Natural killer cell (primary cell): ENCODE results near the gene AZI2. TPM values are rescaled to one million over a fixed set of nuclear protein-coding genes. Genes with fewer than 3 reads are reported as not detected.
A peak's percentile ranks its signal among the peaks of the same experiment; 100 is the strongest.

Source experiments
- ATAC-seq, 3 donors: fragments of 150-1000 bp in 2 of 3; fragments of 200-7000 bp in 1 of 3; cut with Tn5 transposase; 1 replicate in 1 of 3; 2 replicates in 2 of 3; pipeline ENCODE4 v1.10.0; 2021; ENCODE audit warnings: mild to moderate bottlenecking in 2 of 3, moderate library complexity in 2 of 3
- DNase-seq, 2 donors: peaks; one replicate each; pipeline versions ENCODE4 v3.0.0 to v3.0.0-alpha.2; 2013 to 2021; ENCODE audit warnings: mixed read lengths in 1 of 2
- H3K27ac ChIP-seq: one replicate; pipeline ENCODE4 v1.5.1; 2013; ENCODE audit warnings: mild to moderate bottlenecking, low read length
- H3K27me3 ChIP-seq: one replicate; pipeline ENCODE4 v1.6.1; 2013; ENCODE audit warnings: low read length; ENCODE audit not compliant: control insufficient read depth, insufficient read depth
- H3K36me3 ChIP-seq: one replicate; pipeline ENCODE4 v1.6.1; 2013; ENCODE audit warnings: low read length; ENCODE audit not compliant: control insufficient read depth, insufficient read depth
- H3K4me1 ChIP-seq: one replicate; pipeline ENCODE4 v1.6.1; 2013; ENCODE audit warnings: low read length; ENCODE audit not compliant: control insufficient read depth, insufficient read depth
- H3K4me3 ChIP-seq: one replicate; pipeline ENCODE4 v1.5.1; 2013; ENCODE audit warnings: low read length
- H3K9me3 ChIP-seq: one replicate; pipeline ENCODE4 v1.6.1; 2013; ENCODE audit warnings: low read length; ENCODE audit not compliant: control insufficient read depth, insufficient read depth
- H3K27ac Mint-ChIP-seq, 2 donors: one replicate each; pipeline ENCODE4 v1.8.0; 2022; ENCODE audit warnings: mild to moderate bottlenecking in 2 of 2, mixed read lengths in 2 of 2, moderate library complexity in 1 of 2
- H3K27me3 Mint-ChIP-seq, 2 donors: one replicate each; pipeline ENCODE4 v1.8.0; 2022; ENCODE audit warnings: low read depth in 2 of 2, mixed read lengths in 2 of 2
- H3K36me3 Mint-ChIP-seq: one replicate; pipeline ENCODE4 v1.8.0; 2022; ENCODE audit warnings: mixed read lengths
- H3K4me1 Mint-ChIP-seq, 2 donors: one replicate each; pipeline ENCODE4 v1.8.0; 2022; ENCODE audit warnings: mixed read lengths in 2 of 2
- H3K4me3 Mint-ChIP-seq: one replicate; pipeline ENCODE4 v1.8.0; 2022; ENCODE audit warnings: mild to moderate bottlenecking, moderate library complexity, mixed read lengths
- H3K9me3 Mint-ChIP-seq, 2 donors: one replicate each; pipeline ENCODE4 v1.8.0; 2022; ENCODE audit warnings: mixed read lengths in 2 of 2
- WGBS: methylation state at CpG from one replicate; pipeline ENCODE4 v1.1.7; 2013; ENCODE audit warnings: missing lambda C conversion rate; ENCODE audit not compliant: insufficient coverage; 5-methylcytosine and 5-hydroxymethylcytosine counted together
- intact Hi-C: fragments of 100-400 bp; cut with micrococcal nuclease; formaldehyde crosslinking; loops from one replicate; pipeline ENCODE4 v1.14.2; 2022
- total RNA-seq, 4 donors: library from RNA; stranded (reverse); fragments of 120-200 nt in 1 of 4; gene quantifications; one replicate each; pipeline versions ENCODE4 v1.2.3 to v1.2.4, GENCODE V29; 2013 to 2022
- TF ChIP-seq, protein P1 (sequence below): fragments of 200-600 bp; IDR thresholded peaks from one replicate; pipeline ENCODE4 v1.8.0; 2022; ENCODE audit warnings: antibody characterized with exemption

The AZI2 gene
- total RNA-seq, 3 donors from 2014 or later (not counting 1 experiment from before 2014, with no cell fraction given) = 29.3 to 38.6 (median 32.0) TPM

DNA sequence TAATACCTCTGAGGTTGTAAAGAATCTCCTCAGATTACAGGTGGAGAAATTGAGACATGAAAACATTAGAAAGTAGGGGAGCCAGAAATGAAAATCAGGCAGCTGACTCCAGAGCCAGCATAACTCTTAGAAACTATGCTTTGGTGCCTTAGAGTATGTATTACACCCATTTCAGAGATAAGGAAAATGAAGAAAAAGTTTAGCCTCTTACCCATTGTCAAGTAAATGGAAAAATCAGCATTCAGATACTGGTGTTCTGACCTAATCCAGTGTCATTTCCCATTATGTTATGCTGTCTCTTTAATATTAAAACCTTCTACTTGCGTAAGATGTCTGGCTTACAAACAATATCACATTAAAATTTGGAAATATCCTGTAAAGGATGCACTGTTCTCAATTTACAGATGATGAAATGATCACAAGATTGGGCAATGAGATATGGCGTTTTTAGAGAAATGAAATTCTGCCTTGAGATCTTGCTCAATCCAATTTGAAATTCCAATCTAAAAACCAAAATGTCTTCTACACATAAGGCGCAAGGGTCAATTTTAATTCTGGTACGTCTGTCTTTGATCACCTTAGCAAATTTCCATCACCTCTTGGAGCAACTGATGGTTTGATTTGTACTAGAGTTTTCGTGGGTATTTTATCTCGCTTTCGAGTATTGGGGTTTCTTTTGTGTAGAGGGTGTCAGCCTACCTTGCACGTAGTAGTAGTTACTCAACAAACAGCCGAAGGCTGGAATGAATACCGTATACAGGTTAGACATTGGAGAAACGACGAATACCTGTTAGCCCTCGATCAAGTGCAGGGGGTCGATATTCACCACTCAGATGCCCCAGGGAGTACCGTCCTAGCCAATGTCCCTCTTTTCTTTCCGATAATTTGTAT is 1.0 kb downstream of the AZI2 start:
- DNase-seq (peak; percentile 15 to 32), ATAC-seq (no peak)
- H3K27ac Mint-ChIP-seq = peak overlapping the region; percentile 93 to 95
- Histone ChIP-seq H3K4me3 (peak overlapping the region; percentile 97), H3K4me1 (peaks cover 9% of the 10 kb centered on the region), H3K9me3 (peaks cover under 1% of the 10 kb centered on the region), H3K36me3 (no peaks in the 10 kb centered on the region), H3K27me3 (no peaks in the 10 kb centered on the region), H3K27ac (peak overlapping the region; percentile 98)
- peak overlapping the region; percentile 95 for H3K4me3 Mint-ChIP-seq
- intact Hi-C loops = loop anchor here (1.0 to 5.0 kb wide), 5 partner anchors 21 to 865 kb away; partner anchors contain the start of genes CMC1 and SLC4A7
- TF ChIP-seq, protein P1, sequence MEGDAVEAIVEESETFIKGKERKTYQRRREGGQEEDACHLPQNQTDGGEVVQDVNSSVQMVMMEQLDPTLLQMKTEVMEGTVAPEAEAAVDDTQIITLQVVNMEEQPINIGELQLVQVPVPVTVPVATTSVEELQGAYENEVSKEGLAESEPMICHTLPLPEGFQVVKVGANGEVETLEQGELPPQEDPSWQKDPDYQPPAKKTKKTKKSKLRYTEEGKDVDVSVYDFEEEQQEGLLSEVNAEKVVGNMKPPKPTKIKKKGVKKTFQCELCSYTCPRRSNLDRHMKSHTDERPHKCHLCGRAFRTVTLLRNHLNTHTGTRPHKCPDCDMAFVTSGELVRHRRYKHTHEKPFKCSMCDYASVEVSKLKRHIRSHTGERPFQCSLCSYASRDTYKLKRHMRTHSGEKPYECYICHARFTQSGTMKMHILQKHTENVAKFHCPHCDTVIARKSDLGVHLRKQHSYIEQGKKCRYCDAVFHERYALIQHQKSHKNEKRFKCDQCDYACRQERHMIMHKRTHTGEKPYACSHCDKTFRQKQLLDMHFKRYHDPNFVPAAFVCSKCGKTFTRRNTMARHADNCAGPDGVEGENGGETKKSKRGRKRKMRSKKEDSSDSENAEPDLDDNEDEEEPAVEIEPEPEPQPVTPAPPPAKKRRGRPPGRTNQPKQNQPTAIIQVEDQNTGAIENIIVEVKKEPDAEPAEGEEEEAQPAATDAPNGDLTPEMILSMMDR = no peak
- H3K9me3 Mint-ChIP-seq = peaks cover 2% of the 10 kb centered on the region in 2 donors
- H3K4me1 Mint-ChIP-seq = peaks cover 40 to 50% of the 10 kb centered on the region in 2 donors
- 54% methylated on average over 15 of the region's 16 CpGs for WGBS
- H3K36me3 Mint-ChIP-seq = peaks cover 15% of the 10 kb centered on the region
- no peaks in the 10 kb centered on the region for H3K27me3 Mint-ChIP-seq

DNA sequence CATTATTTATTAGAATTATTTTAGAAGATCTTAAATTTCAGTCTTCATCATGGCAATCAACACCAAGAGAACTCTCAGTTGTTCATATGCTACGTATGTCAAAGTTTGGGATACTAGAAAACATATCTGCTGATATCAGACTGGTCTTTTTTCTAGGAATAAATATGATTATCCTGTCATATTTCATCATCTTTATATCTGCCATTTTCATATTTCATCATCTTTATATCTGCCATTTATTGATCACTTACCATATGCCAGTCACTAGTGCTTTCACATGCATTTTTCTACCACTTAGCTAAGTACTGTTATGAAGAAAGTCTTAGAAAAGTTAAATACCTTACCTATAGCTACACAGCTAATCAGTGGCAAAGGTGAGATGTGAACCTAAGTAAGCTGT is 2.9 kb downstream of the AZI2 start:
- peak overlapping the region in 1 of 2 donors; percentile 93 for H3K27ac Mint-ChIP-seq
- Histone ChIP-seq H3K36me3 (no peaks in the 10 kb centered on the region), H3K9me3 (no peaks in the 10 kb centered on the region), H3K27ac (no peak overlapping the region), H3K4me3 (no peak overlapping the region), H3K27me3 (no peaks in the 10 kb centered on the region), H3K4me1 (peaks cover 9% of the 10 kb centered on the region)
- no peaks in the 10 kb centered on the region for H3K27me3 Mint-ChIP-seq
- peaks cover 48 to 55% of the 10 kb centered on the region in 2 donors for H3K4me1 Mint-ChIP-seq
- WGBS = no CpG with 5 or more reads among the region's 1 CpG
- H3K9me3 Mint-ChIP-seq = peaks cover 0 to 2% of the 10 kb centered on the region in 2 donors
- ATAC-seq (no peak), DNase-seq (no peak)
- H3K36me3 Mint-ChIP-seq = no peaks in the 10 kb centered on the region
- intact Hi-C loops = loop anchor here (5.0 kb wide), 3 partner anchors 48 to 863 kb away; partner anchors contain the start of gene SLC4A7
- no peak overlapping the region for H3K4me3 Mint-ChIP-seq
- TF ChIP-seq, protein P1 = no peak

DNA sequence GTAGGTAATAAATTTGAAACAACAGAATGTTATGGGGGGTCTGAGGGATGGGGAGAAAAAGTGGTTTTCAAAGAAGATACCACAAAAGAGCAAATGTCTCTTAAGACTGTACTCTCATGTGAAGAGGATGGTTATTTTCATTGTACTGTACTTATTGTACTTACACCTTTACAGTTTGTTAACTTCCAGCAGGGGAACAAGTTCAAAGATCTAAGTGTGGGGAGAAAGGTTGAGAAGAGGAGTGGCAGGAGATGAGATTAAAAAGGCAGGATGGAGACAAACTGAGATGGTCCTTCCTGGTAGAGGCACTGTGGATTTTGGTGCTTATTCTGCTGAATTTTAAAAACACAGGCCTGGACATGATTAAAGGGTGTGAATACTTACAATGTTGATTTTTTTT is 5.5 kb downstream of the AZI2 start:
- H3K4me1 ChIP-seq = peaks cover 3% of the 10 kb centered on the region
- no peaks in the 10 kb centered on the region for H3K9me3 Mint-ChIP-seq

More for the DNA sequence above, 5.5 kb downstream of the AZI2 start:
- DNase-seq (no peak), ATAC-seq (no peak)
- no peak overlapping the region for H3K4me3 Mint-ChIP-seq
- peak overlapping the region in 1 of 2 donors; percentile 30 for H3K27ac Mint-ChIP-seq
- no peaks in the 10 kb centered on the region for H3K36me3 Mint-ChIP-seq
- no peaks in the 10 kb centered on the region for H3K27me3 Mint-ChIP-seq
- TF ChIP-seq, protein P1 = no peak
- Histone ChIP-seq H3K4me3 (no peak overlapping the region), H3K36me3 (peaks cover 12% of the 10 kb centered on the region), H3K27ac (no peak overlapping the region), H3K27me3 (no peaks in the 10 kb centered on the region), H3K9me3 (no peaks in the 10 kb centered on the region)
- peaks cover 30 to 37% of the 10 kb centered on the region in 2 donors for H3K4me1 Mint-ChIP-seq
- intact Hi-C loops = no loop called here
